Stimulated activated CD8-positive, alpha-beta memory T cell treated with anti-CD3 and anti-CD28 coated beads, Interleukin-4, amount 100 ng/mL, for 1 hour (primary cell): ENCODE data around the gene FCAR.
A peak's percentile ranks its signal among the peaks of the same experiment; 100 is the strongest.
"Not testable (repeated sequence)": the region's sequence is repeated elsewhere in the genome, so short reads cannot be mapped to it uniquely, and the experiment has no call there.

Experiments
- DNase-seq, 2 donors: peaks; one replicate each; pipeline ENCODE4 v3.0.0-alpha.2; 2020; ENCODE audit warnings: low read depth in 2 of 2, low spot score in 1 of 2

Gene FCAR

DNA sequence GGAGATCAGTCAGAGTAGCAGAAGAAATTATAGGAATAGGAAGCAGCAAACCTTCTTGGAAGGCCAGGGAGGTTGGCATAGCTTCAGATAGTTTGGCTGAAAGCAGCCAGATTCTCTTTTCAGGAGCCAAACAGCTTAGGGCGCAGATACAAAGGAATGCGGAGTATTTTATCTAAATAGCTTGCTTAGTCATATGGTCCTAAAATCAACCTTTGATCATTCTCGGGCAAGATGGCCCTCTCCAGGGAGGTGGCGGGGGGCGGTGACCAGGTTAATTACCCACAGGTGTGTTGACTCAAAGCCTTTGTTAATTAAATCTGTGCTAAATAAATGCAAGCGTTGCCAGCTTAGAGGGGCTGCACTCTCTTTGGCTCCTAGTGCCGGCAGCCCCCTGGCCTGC, 19.4 kb downstream of the FCAR start:
- DNase-seq, result no peak

DNA sequence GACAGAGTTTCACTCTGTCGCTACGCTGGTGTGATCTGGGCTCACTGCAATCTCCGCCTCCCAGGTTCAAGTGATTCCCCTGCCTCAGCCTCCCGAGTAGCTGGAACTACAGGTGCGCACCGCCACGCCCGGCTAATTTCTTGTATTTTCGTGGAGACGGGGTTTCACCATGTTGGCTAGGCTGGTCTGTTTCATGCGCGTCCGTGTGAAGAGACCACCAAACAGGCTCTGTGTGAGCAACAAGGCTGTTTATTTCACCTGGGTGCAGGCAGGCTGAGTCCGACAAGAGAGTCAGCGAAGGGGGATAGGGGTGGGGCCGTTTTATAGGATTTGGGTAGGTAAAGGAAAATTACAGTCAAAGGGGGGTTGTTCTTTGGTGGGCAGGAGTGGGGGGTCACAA, 20.1 kb downstream of the FCAR start:
- not testable (repeated sequence) for DNase-seq

GRCh38 chr19:54896036-54896435, 22.0 kb downstream of the FCAR start:
- no peak for DNase-seq

- not testable (repeated sequence) for DNase-seq
Measured at GRCh38 chr19:54898685-54899084, 24.6 kb downstream of the FCAR start.

- not testable (repeated sequence) for DNase-seq
Measured at GRCh38 chr19:54899646-54900045, 25.6 kb downstream of the FCAR start.

DNA sequence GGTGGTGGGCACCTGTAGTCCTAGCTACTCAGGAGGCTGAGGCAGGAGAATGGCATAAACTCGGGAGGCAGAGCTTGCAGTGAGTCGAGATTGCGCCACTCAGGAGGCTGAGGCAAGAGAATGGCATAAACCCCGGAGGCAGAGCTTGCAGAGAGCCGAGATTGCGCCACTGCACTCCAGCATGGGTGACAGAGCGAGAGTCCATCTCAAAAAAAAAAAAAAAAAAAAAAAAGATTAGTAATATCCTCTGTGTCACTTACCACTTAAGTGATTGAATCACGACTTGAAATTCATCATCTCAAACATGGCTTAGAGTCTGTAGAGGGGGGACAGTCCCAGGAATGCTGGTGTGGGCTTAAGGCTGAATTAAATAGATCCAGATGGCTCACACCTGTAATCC, 27.1 kb downstream of the FCAR start:
- not testable (repeated sequence) for DNase-seq

DNA sequence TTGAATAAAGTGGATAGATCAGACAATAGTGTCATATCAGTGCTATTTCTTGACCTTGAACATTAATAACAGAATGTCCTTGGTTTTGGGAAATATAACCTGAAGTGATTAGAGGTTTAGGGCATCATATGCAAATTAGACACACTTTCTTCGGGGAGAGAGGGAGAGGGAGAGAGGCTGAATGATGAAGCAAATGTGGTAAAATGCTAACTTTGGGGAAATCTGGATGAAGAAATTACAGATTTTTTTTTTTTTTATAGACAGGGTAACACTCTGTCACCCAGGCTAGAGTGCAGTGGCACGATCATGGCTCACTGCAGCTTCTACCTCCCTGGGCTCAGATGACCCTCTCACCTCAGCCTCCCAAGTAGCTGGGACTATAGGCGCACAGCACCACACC, 28.0 kb downstream of the FCAR start:
- DNase-seq, result no peak

- DNase-seq, result no peak
Measured at GRCh38 chr19:54903303-54903702, 29.3 kb downstream of the FCAR start.

GRCh38 chr19:54904261-54904660, 30.2 kb downstream of the FCAR start:
- DNase-seq, result not testable (repeated sequence)

GRCh38 chr19:54905421-54905802, 31.4 kb downstream of the FCAR start:
- DNase-seq, result no peak

DNA sequence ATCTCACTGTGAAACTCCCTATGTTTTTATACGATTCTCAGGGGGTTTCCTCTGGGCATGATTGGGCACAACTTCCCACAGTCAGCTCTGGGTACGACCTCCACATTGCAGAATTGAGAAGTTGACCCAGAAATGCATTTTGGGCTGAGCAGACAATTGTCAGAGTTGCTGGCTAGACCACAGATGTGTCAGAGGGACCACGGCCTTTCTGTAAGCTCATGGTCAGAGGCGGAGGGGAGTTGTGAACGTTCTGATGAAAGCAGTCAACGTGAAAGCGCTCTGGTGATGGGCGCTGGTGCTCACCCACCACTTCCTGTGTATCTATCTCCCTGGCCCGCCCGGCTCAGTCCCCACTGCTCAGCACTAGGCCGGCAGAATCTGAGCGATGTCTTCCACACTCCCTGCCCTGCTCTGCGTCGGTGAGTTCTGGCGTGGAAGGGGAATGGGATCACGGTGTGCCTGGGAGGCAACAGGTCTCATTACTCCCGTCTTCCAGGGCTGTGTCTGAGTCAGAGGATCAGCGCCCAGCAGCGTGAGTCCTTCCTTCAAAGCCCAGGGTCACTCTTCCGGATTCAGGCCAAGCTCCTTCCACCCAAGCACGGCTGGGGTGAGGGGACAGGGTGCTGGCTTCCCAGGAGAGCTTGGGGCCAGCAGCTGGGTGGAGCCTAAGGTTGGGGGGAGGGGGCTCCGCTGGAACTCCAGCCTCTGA, 31.9 kb downstream of the FCAR start, which contains the start of gene NCR1:
Gene NCR1, plus strand, starts transcription at position 346 of the 709 bp plus-strand sequence. Its CDS starts 40 bp downstream, at position 386.
- peak in 1 of 2 donors; percentile 17 for DNase-seq

- DNase-seq, result no peak
Measured at GRCh38 chr19:54906819-54907218, 32.8 kb downstream of the FCAR start.

DNA sequence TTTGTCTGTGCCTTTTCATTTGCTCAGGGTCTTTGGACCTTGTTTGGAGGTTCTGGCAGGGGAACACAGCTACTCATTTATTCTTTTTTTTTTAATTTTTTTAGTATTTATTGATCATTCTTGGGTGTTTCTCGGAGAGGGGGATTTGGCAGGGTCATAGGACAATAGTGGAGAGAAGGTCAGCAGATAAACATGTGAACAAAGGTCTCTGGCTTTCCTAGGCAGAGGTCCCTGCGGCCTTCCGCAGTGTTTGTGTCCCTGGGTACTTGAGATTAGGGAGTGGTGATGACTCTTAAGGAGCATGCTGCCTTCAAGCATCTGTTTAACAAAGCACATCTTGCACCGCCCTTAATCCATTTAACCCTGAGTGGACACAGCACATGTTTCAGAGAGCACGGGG, 33.9 kb downstream of the FCAR start:
- DNase-seq, result not testable (repeated sequence)

DNA sequence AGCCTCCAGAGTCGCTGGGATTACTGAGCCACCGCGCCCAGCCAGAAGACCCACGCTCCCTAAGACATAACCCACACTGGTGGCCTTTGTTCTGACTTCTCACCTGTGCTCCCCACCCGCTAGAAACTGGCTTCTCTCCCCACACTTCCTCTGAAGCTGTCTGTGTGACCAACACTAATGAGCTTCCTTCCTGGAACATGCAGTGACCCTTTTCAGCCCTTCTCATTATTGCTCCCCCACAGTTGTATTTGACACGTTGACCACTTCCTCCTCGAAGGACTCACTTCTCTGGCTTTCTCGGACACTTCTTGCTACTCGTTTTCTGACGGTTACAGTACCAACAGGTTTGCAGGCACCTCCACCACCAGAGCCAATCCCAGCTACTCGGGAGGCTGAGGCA, 42.8 kb downstream of the FCAR start:
- DNase-seq, result no peak

DNA sequence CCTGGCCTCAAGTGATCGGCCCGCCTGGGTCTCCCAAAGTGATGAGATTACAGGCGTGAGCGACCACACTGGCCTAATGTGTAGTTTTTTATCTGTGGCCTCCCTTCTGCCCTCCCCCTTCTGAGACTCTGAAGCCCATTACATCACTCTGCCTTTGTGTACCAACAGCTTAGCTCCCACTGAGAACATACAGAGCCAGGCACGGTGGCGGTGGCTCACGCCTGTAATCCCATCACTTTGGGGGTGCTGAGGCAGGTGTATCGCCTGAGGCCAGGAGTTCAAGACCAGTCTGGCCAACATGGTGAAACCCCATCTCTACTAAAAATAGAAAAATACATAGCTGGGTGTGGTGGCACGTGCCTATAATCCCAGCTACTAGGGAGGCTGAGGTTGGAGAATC, 44.5 kb downstream of the FCAR start:
- DNase-seq, result no peak

GRCh38 chr19:54919646-54920563, 45.9 kb downstream of the FCAR start:
- DNase-seq, result not testable (repeated sequence)

DNA sequence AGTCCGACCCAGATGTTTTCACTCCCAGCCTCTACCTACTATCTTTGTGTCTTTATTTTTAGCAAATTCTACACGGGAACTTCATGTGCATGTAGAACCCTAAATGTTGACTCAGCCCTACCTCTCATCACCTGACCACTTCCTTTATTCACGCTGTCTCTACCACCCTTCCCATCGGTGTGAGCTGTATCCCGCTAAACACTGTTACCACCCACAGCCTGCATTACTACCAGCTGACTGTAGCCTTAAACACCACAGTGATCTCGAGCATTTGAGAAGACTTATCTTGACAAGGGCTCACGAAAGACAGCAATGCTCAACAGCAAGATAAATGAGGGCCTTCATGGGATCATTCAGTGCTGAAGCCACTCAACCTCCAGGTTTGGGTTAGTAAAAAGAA, 47.0 kb downstream of the FCAR start:
- no peak for DNase-seq

DNA sequence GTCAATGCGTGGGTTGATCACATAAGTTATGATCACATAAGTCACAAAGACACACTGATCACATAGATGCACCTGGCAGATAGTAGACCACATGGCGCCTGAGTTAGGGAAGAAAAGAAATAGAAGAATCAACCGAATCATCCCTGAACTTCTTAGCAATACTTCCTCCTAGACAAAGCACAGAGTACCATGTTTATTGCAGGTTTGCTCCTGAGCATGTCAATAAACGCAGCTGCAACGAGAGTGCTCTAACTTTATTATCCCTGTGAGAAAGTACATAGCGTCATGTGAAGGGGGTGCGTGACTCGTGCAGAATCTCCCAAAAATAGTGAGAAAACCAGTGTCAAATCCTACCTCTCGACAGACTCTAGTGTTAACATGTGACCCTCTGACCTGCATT, 49.2 kb downstream of the FCAR start:
- DNase-seq, result no peak

GRCh38 chr19:54928299-54928698, 54.3 kb downstream of the FCAR start:
- DNase-seq, result no peak

DNA sequence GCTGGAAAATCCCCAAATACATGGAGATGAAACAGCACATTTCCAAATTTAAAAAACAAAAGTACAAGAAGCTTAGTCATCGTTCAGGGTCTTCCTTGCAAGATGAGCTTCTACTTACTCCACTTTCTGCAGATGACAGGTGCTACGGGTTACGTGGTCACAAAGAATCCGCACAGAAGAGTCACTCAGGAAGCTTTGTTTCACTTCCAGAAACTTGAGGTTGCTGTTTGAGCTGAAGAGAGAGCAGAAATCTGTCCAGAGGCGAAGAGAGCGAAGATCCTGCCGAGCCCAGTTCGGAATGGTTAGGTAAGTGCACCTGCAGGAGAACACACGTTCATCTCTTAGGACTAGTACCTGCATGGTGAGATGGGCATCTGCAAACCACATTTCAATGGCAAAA, 63.9 kb downstream of the FCAR start:
- DNase-seq, result no peak

- DNase-seq, result no peak
Measured at GRCh38 chr19:54938906-54939305, 64.9 kb downstream of the FCAR start.

GRCh38 chr19:54939538-54939937, 65.5 kb downstream of the FCAR start:
- not testable (repeated sequence) for DNase-seq
